Measurements from ENCODE around the gene SLC13A3.

SLC13A3 gene

DNA sequence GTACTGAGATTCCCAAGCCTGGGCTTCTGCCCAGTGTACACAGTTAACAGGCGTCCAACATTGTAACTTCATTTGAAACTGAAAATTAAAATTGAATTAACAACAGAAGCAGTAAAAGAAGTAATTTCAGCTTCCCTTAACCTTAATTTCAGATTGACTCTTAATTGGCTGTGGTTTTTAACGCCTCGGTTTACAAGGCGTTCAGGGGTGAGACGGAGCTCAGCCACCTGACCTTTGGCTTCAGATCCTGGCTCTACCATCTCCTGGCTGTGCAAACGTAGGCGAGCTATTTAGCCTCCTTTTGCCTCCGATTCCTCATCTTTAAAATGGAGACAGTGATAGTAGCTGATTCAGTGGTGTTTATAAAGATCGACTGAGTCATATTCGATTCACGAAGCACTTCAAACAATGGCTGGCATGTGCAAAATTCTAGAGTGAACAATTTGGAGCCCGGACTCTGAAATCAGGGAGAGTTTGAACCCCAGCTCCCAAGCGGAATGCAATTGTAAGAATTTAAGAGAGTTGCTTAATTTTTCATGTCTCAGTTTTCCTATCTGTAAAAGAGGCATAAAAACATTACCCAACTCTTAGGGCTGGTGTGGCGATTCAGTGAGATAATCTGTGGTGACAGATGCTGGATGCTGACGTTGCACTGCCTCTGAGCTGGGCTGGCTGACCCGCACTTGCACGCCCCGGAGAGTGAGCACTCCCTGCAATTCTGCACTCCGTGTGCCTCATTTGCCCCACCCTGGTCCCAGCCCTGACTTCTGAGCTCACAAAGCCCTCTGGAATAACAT, 77.3 kb downstream of the SLC13A3 start:
- DNase-seq = peak; percentile 52

- no peak for DNase-seq
These were observed 78.0 kb downstream of the SLC13A3 start for GRCh38 chr20:46573234-46573633.

- DNase-seq = no peak
These were observed 78.5 kb downstream of the SLC13A3 start for GRCh38 chr20:46572790-46573189.

GRCh38 chr20:46572153-46572552, 79.1 kb downstream of the SLC13A3 start:
- DNase-seq = no peak

DNA sequence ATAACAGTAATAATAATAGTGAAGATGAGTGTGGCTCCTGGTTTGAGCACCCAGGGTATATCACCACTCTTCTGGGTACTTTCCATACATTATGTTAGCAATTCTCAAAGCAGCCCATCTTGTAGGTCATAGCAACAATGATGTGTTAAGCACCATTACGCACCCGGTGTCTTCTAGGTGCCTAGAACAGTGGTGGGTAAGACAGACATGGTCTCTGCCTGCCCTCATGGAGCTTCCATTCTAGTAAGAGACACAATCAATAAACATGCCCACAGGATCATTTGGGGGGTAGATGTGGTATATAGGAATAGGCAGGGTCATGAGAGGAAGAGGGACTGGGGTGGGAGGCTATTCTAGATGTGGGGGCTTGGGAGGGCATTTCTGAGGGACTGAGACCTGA, 79.8 kb downstream of the SLC13A3 start:
- no peak for DNase-seq

DNA sequence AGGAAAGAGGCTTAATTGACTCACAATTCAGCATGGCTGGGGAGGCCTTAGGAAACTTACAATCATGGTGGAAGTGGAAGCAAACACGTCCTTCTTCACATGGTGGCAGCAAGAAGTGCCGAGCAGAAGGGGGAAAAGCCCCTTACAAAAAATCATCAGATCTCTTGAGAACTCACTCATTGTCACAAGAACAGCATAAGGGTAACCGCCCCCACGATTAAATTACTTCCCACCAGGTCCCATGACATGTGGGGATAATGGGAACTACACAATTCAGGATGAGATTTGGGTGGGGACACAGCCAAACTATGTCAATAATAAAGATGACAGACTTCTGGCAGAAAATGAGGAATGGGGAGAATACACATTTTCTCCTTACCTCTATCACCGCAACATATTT, 80.3 kb downstream of the SLC13A3 start:
- DNase-seq = no peak

DNA sequence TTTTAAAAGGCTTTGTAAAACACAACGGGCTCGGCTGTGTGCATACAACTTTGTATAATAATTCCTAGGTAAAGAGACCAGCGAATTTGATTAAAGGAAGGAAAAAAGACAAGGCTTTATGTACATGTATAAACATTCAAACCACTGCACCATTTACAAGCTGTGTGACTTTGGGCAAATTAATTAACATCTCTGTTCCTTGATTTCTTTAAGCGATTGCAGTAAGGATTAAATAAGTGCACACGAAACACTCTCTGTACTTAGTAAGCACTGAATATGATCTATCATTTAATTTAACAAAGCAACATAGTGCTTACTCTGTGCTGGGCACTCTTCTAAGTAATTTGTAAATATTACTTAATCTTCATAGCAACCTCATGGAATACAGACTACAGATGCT, 81.3 kb downstream of the SLC13A3 start:
- DNase-seq = no peak

DNA sequence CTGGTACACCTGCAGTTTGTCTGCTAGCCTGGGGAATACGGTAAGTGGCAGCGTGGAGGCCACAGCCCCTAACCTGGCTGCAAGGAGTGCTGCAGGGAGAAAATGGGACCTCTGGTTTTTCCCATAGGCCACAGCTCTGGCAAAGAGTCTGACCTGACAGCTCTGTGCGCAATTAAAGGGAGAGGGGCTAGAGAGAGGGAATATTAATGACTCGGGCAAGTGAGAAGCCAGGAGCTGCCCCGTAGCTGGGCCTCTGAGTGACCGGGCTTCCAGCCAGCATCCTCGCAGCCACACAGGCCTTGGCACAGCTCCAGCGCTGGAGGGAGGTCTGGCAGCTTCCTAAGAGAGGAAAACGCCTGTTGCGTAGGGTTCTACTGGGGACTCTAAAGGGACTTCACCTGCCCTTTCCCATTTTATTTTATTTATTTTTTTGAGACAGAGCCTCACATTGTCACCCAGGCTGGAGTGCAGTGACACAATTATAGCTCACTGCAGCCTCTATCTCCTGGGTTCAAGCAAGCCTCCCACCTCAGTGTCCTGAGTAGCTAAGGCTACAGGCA, 82.6 kb downstream of the SLC13A3 start:
- DNase-seq = peak; percentile 83

GRCh38 chr20:46566125-46566524, 85.1 kb downstream of the SLC13A3 start:
- DNase-seq = no peak

DNA sequence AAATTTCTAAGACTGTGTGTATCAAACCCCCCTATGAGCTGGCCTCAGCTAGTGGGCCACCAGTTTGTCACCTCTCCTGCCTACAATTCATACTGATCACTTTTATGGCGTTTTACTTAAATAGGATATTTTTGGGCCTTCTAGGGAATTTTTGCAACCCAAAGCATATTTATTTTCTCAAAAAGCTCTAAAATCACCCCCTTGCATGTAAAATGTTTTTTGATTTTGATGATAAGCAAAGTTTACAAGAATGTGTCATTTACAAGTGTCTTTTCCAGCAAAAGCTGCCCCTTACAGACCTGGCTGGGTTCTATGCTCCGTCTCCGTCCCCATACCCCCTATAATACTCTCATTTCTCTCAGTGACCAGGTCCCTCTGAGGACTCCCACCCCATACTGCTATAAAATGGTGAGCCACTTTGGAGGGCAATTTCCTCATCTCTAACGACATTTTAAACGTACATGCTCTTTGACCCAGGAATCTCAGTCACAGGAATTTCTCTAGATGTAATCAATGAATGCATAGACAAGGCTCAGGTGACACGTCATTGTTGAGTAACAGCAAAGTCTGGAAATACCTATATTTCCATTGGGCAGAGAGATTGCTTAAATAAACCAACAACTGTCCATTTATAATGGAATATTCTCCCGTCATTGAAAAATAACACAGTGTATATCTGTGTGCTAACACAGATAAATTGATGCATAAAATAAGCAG, 86.9 kb downstream of the SLC13A3 start:
- no peak for DNase-seq

DNA sequence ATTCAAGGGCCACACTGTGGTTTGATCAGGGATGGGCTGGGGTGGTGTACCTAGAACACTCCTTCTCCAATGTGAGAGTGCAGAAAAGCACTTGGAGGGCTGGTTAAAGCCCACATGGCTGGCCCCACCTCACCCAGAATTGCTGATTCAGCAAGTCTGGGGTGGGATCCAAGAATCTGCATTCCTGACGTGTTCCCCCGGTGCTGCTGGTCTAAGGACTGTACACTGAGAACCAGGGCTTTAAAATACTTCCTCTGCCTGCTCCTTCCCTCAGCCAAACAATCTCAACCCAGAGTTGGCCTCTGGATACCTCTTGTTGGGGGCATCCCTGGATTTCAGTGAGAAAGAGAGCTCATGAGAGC, 87.4 kb downstream of the SLC13A3 start:
- no peak for DNase-seq

DNA sequence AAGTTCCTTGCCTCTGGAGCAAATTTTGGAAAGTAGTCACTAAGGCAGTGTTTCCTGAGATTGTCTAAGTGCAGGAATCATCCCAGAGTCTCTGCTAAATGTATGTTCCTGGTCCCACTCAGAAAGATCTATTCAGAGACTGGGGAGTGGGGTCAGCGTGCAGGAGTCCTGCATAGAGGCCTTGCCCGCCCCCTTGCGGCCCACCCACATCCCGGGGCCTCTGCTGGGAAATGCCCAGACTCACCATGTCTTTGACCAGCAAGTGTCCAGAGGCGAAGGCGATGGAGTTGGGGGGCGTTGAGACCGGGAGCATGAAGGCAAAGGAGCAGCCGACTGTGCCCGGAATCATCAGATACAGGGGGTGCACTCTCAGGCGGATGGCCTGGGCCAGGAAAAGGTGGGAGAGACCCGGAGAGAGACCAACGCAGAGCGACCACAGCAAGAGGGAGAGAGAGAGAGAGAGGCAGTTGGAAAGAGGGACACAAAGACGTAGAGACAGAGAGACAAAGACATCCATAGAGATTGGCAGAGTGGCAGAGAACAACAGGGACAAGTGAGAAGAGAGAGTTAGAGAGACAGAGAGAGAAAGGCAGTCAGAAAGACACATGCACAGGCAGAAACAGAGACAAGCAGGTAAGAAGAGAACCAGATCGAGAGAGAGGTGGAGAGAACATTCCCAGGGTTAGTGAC, 87.9 kb downstream of the SLC13A3 start:
- DNase-seq = no peak

DNA sequence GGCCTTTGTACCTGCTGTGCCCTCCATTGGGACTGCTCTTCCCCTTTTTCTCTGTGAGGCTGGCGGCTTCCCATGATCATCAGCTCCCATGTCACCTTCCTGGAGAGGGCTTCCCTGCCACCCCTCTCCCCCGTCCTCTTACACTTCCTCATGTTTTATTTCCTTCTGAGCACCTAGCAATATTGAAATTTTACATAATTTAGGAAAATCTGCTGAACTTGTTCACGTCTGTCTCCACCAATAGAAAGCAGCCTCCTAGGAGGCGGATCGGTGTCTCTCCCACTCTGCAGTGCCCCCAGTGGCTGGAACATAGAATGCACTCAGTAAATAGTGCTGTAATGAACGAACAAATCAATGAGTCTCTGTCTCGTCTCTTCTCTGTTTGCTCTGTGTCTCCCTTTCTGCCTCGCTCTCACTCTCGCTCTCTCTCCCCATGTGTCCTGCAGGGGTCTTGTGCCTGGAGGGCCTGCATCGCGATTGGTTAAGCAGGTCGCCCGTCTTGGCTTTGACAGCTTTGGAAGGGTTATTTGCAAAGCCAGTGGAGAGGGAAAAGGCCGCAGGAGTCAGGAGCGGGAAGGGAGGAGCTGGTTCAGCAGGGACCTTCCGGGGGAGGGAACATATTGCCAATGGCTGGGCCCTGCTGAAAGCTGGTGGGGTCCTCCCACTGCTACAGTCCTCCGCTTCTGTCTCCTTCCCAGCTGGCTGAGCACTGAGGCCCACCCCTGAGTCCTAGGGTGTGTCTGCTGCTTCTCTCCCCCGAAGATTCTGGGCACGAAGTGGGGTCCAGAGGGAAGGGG, 88.7 kb downstream of the SLC13A3 start:
- DNase-seq = peak; percentile 87

- DNase-seq = no peak
These were observed 89.3 kb downstream of the SLC13A3 start for GRCh38 chr20:46562009-46562372.

GRCh38 chr20:46559685-46560440, 91.4 kb downstream of the SLC13A3 start:
- peak; percentile 63 for DNase-seq

DNA sequence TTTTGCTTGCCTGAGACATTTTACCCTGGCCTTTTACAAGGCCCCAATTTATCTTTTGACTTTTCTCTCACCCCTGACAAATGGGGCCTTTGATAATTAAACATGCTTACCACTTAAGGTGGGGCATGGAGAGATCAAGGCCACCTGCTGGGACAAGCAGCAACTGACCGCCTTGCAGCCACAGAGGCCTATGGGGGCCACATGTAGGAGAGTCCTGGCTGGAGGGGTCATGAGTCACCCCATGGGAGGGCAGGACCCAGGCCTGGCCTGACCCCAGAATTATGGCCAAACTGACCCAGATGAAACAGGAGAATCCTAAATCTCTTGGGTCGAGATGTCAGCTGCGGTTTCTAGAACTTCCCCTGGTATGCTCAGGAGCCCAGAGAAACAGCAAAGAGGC, 92.3 kb downstream of the SLC13A3 start:
- no peak for DNase-seq

DNA sequence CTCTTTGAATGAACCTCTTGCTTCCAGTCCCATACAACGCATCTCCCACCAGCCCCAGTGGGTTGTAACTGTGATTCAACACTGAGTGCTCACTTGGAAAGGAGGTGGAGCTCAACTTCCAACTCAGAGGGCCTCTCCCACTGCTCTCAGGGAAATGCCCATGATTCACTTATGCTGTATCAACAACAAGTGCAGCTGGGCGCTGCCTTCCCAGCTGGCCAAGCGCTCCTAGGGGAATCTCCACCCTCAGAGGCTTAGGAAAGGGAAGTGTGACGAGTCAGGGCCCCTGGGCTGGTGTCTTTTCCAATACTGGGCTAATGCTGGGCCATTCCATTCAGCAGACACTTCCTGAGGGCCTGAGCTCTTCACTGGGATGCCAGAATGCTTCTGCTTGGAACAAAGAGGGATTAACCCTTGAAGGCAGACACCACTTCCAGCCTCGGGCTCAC, 92.7 kb downstream of the SLC13A3 start:
- DNase-seq = no peak

GRCh38 chr20:46557231-46557956, 93.9 kb downstream of the SLC13A3 start:
- DNase-seq = no peak

DNA sequence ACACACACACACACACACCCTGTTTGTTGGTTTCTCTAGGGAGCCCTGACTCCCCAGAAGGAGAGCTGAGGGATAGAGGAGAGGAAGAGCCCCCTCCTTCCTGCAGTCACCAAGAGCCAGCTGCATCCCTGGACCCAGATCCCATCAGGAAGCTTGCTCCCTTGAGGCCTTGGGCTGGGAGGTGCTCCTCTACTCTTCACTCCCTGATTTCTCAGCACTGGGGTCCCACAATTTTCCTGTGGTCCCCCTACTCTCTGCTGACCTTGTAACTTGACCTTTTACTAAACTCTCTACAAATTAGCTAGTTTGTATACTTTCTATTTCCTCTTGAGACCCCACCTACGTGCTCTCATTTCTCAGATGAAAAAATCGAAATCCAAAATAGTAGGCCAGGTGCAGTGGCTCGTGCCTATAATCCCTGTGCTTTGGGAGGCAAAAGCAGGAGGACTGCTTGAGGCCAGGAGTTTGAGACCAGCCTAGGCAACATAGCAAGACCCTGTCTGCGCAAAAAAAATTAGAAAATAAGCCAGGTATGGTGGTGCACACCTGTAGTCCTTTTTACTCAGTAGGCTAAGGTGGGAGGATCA, 95.8 kb downstream of the SLC13A3 start:
- no peak for DNase-seq

- DNase-seq = no peak
These were observed 96.4 kb downstream of the SLC13A3 start for GRCh38 chr20:46554828-46555227.

DNA sequence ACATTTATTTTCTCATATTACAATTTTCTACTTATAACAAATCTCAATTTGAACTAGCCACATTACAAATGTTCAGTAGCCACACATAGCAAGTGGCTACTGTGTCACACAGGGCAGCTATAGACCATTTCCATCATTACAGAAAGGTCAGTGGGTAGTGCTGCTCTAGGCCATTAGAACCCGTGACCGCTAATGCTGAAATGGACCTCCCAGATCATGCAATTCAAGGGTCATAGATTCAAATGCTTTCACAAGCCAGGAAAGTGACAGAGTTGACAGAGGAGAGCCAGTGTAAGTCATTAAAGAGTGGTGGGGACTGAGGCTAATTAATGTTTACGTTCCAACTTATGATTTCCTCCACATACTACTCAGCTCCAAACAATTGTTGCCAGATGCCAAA, 97.3 kb downstream of the SLC13A3 start:
- DNase-seq = no peak

Data from hematopoietic multipotent progenitor cell treated with erythropoietin and hydrocortisone succinate and interleukin-3 and kit ligand, for 4 days (in vitro differentiated cells).